Calu3 (cell line): ENCODE results near the gene PKMYT1. TPM values are rescaled to one million over a fixed set of nuclear protein-coding genes. Genes with fewer than 3 reads are reported as not detected.
"Not testable (repeated sequence)": the region's sequence is repeated elsewhere in the genome, so short reads cannot be mapped to it uniquely, and the experiment has no call there.

Experiments
- BruUV-seq: library from RNA; stranded (reverse); fragments of 400-500 nt; replicated peaks from 2 replicates; lab custom pipeline; 2021; lab: Mats Ljungman, UMichigan
- CTCF ChIA-PET: fragments of 300-600 bp; sonication (Branson Sonifier 250); formaldehyde crosslinking; loops from one replicate; lab custom pipeline; 2022; ENCODE audit warnings: antibody characterized with exemption; lab: Charles Lee
- DNase-seq: peaks from one replicate; pipeline ENCODE4 v3.0.0; 2022
- H3K27ac Mint-ChIP-seq: one replicate; pipeline ENCODE4 v1.8.0; 2022; ENCODE audit warnings: mixed read lengths; ENCODE audit not compliant: unreplicated experiment
- H3K27me3 Mint-ChIP-seq: one replicate; pipeline ENCODE4 v1.8.0; 2022; ENCODE audit warnings: mixed read lengths; ENCODE audit not compliant: unreplicated experiment
- H3K36me3 Mint-ChIP-seq: one replicate; pipeline ENCODE4 v1.8.0; 2022; ENCODE audit warnings: mild to moderate bottlenecking, moderate library complexity, mixed read lengths; ENCODE audit not compliant: insufficient read depth, unreplicated experiment
- H3K4me1 Mint-ChIP-seq: one replicate; pipeline ENCODE4 v1.8.0; 2022; ENCODE audit warnings: mild to moderate bottlenecking, low read depth, mixed read lengths; ENCODE audit not compliant: unreplicated experiment
- H3K4me3 Mint-ChIP-seq: one replicate; pipeline ENCODE4 v1.8.0; 2022; ENCODE audit warnings: mild to moderate bottlenecking, low read depth, moderate library complexity, mixed read lengths; ENCODE audit not compliant: unreplicated experiment
- H3K9me3 Mint-ChIP-seq: one replicate; pipeline ENCODE4 v1.8.0; 2022; ENCODE audit warnings: low read depth, mixed read lengths; ENCODE audit not compliant: unreplicated experiment
- intact Hi-C: fragments of 100-400 bp; cut with micrococcal nuclease; formaldehyde crosslinking; loops from one replicate; pipeline ENCODE4 v1.10.0; 2022; ENCODE audit not compliant: unreplicated experiment
- total RNA-seq: library from RNA; stranded (reverse); gene quantifications from 2 replicates; pipeline ENCODE4 v1.2.3, GENCODE V29; 2022
- TF ChIP-seq, protein P1 (sequence below): fragments of 200-600 bp; IDR thresholded peaks from one replicate; pipeline ENCODE4 v1.8.0; 2022; ENCODE audit warnings: antibody characterized with exemption; ENCODE audit not compliant: unreplicated experiment

The PKMYT1 gene
- total RNA-seq, 1 experiment from 2014 or later: 107 TPM

DNA sequence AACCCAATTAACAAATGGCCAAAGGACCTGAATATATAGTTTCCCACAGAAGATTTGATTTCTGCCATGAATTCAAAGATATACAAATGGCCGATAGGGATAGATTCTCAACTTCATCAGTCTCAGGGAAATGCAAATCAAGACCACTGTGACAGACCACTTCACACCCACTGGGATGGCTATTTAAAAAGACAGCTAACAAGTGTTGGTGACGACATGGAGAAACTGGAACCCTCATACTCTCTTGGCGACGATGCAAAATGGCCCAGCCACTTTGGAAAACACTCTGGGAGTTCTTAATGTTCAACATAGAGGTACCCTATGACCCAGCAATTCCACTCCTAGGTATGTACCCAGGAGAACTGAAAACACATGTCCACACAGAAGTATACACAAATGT lies 33.6 kb downstream of the PKMYT1 start:
- TF ChIP-seq, protein P1, sequence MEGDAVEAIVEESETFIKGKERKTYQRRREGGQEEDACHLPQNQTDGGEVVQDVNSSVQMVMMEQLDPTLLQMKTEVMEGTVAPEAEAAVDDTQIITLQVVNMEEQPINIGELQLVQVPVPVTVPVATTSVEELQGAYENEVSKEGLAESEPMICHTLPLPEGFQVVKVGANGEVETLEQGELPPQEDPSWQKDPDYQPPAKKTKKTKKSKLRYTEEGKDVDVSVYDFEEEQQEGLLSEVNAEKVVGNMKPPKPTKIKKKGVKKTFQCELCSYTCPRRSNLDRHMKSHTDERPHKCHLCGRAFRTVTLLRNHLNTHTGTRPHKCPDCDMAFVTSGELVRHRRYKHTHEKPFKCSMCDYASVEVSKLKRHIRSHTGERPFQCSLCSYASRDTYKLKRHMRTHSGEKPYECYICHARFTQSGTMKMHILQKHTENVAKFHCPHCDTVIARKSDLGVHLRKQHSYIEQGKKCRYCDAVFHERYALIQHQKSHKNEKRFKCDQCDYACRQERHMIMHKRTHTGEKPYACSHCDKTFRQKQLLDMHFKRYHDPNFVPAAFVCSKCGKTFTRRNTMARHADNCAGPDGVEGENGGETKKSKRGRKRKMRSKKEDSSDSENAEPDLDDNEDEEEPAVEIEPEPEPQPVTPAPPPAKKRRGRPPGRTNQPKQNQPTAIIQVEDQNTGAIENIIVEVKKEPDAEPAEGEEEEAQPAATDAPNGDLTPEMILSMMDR: no peak
- Mint-ChIP-seq H3K9me3 (no peaks in the 10 kb centered on the region), H3K36me3 (peaks cover 4% of the 10 kb centered on the region), H3K4me3 (no peak overlapping the region), H3K27ac (no peak overlapping the region), H3K4me1 (no peaks in the 10 kb centered on the region), H3K27me3 (no peaks in the 10 kb centered on the region)
- DNase-seq: no peak
- no TSS peak for BruUV-seq
- intact Hi-C loops: no loop called here
- CTCF ChIA-PET: interaction anchor here (0.9 kb wide), 1 partner anchor 15 kb away, joined by 3 read pairs; no protein-coding TSS in a partner anchor

DNA sequence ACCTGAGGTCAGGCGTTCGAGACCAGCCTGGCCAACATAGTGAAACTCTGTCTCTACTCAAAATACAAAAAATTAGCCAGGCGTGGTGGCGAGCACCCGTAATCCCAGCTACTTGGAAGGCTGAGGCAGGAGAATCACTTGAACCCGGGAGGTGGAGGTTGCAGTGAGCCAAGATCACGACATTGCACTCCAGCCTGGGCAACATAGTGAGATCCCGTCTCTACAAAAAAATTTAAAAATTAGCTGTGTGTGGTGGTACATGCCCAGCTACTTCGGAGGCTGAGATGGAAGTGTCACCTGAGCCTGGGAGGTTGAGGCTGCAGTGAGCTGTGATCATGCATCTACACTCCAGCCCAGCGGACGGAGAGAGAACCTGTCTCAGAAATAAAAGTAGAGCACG lies 36.5 kb downstream of the PKMYT1 start:
- H3K36me3 Mint-ChIP-seq, H3K27me3 Mint-ChIP-seq, DNase-seq, BruUV-seq, intact Hi-C loops, H3K27ac Mint-ChIP-seq, H3K4me3 Mint-ChIP-seq, CTCF ChIA-PET, H3K9me3 Mint-ChIP-seq, H3K4me1 Mint-ChIP-seq: not testable (repeated sequence)

DNA sequence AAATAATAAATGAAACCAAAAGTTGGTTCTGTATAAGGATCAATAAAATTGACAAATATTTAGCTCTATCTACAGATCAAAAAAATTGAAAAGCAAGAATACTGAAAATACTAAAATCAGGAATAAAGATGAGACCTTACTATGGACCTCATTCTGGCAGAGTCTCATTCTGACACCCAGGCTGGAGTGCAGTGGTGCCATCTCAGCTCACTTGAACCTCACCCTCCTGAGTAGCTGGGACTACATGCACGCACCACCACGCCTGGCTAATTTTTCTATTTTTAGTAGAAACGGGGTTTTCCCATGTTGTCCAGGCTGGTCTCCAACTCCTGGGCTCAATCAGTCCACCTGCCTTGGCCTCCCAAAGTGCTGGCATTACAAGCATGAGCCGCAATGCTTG lies 38.2 kb downstream of the PKMYT1 start:
- CTCF ChIA-PET: interaction anchor here (0.6 to 0.8 kb wide), 2 partner anchors 19 to 665 kb away, joined by 6 read pairs; no protein-coding TSS in a partner anchor
- no peak overlapping the region for H3K27ac Mint-ChIP-seq

DNA sequence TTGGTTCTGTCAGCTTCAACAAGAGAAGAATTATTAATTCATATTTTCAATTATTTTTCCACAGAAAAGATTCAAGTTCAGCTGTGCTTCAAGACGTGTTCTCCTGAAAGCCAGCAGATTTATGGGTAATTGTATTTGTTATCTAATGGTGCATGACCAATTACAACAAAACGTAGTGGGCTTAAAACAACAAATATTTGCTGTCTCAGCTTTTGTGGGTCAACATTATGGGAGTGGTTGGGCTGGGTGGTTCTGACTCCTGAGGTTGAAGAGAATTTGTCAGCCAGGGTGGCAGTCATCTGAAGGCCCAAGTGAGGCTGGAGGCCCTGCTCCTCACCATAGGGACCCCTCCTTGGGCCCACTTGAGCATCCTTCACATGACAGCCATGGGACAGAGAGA lies 40.3 kb downstream of the PKMYT1 start:
- Mint-ChIP-seq H3K4me1 (no peaks in the 10 kb centered on the region), H3K27ac (no peak overlapping the region), H3K36me3 (peaks cover 24% of the 10 kb centered on the region), H3K4me3 (no peak overlapping the region), H3K27me3 (no peaks in the 10 kb centered on the region), H3K9me3 (no peaks in the 10 kb centered on the region)
- DNase-seq: no peak
- CTCF ChIA-PET: interaction anchor here (1.5 kb wide), 1 partner anchor 13 kb away, joined by 6 read pairs; no protein-coding TSS in a partner anchor
- BruUV-seq: no TSS peak
- TF ChIP-seq, protein P1: no peak
- intact Hi-C loops: no loop called here

More for the DNA sequence above, 38.2 kb downstream of the PKMYT1 start:
- no TSS peak for BruUV-seq
- intact Hi-C loops: no loop called here
- H3K36me3 Mint-ChIP-seq: peaks cover 4% of the 10 kb centered on the region
- H3K4me3 Mint-ChIP-seq: no peak overlapping the region
- no peaks in the 10 kb centered on the region for H3K27me3 Mint-ChIP-seq
- no peaks in the 10 kb centered on the region for H3K4me1 Mint-ChIP-seq
- no peaks in the 10 kb centered on the region for H3K9me3 Mint-ChIP-seq
- TF ChIP-seq, protein P1: no peak
- no peak for DNase-seq

DNA sequence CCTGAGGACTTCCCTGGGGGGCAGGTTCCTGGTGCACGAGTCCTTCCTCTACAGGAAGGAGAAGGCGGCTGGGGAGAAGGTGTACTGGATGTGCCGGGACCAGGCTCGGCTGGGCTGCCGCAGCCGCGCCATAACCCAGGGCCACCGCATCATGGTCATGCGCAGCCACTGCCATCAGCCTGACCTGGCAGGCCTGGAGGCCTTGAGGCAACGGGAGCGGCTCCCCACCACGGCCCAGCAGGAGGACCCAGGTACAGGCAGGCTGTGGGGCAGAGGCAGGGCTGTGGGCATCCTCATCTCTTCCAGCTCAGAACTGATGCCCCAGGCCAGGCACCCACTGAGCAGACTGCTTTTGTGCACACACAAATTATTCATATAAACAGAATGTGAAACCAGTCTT lies 42.0 kb downstream of the PKMYT1 start:
- no peak overlapping the region for H3K27ac Mint-ChIP-seq
- TF ChIP-seq, protein P1: no peak
- no TSS peak for BruUV-seq
- peaks cover 30% of the 10 kb centered on the region for H3K36me3 Mint-ChIP-seq
- no peaks in the 10 kb centered on the region for H3K9me3 Mint-ChIP-seq
- H3K27me3 Mint-ChIP-seq: no peaks in the 10 kb centered on the region
- no peaks in the 10 kb centered on the region for H3K4me1 Mint-ChIP-seq
- intact Hi-C loops: no loop called here
- no peak overlapping the region for H3K4me3 Mint-ChIP-seq
- DNase-seq: no peak
- CTCF ChIA-PET: interaction anchor here (1.5 kb wide), 1 partner anchor 11 kb away, joined by 6 read pairs; no protein-coding TSS in a partner anchor
